Liver (tissue), 9 donors: Measurements from ENCODE around the gene FGFBP2. TPM values are rescaled to one million over a fixed set of nuclear protein-coding genes. Genes with fewer than 3 reads are reported as not detected.

Source experiments
- DNase-seq: peaks from one replicate; pipeline ENCODE4 v3.0.0-alpha.2; 2017; ENCODE audit warnings: low spot score
- H3K27ac ChIP-seq, 2 donors: one replicate each; pipeline ENCODE4 v1.7.0; 2013; ENCODE audit warnings: inconsistent platforms in 2 of 2, low read length in 2 of 2, control low read depth in 1 of 2, low read depth in 1 of 2, mild to moderate bottlenecking in 1 of 2
- H3K27me3 ChIP-seq, 4 donors: one replicate each; pipeline versions ENCODE4 v1.6.1 to v1.7.0; 2013; ENCODE audit warnings: low read length in 3 of 4, inconsistent platforms in 1 of 4, mild to moderate bottlenecking in 1 of 4, moderate library complexity in 1 of 4; ENCODE audit not compliant: control insufficient read depth in 4 of 4, insufficient read depth in 4 of 4
- H3K36me3 ChIP-seq, 4 donors: one replicate each; pipeline versions ENCODE4 v1.6.1 to v1.7.0; 2013; ENCODE audit warnings: low read length in 3 of 4, mild to moderate bottlenecking in 3 of 4, low read depth in 1 of 4, moderate library complexity in 1 of 4; ENCODE audit not compliant: control insufficient read depth in 4 of 4, insufficient read depth in 3 of 4
- H3K4me1 ChIP-seq, 4 donors: one replicate each; pipeline versions ENCODE4 v1.6.1 to v1.7.0; 2013; ENCODE audit warnings: low read length in 3 of 4, mild to moderate bottlenecking in 3 of 4, moderate library complexity in 1 of 4; ENCODE audit not compliant: control insufficient read depth in 4 of 4, insufficient read depth in 4 of 4
- H3K4me3 ChIP-seq, 3 donors: one replicate each; pipeline versions ENCODE4 v1.6.1 to v1.7.0; 2013; ENCODE audit warnings: low read length in 3 of 3, control low read depth in 1 of 3, low read depth in 1 of 3, mild to moderate bottlenecking in 1 of 3
- H3K9ac ChIP-seq, 2 donors: one replicate each; pipeline ENCODE4 v1.7.0; 2013; ENCODE audit warnings: low read length in 2 of 2, mild to moderate bottlenecking in 2 of 2, moderate library complexity in 2 of 2, control low read depth in 1 of 2, low read depth in 1 of 2
- H3K9me3 ChIP-seq, 4 donors: one replicate each; pipeline versions ENCODE4 v1.6.1 to v1.7.0; 2013; ENCODE audit warnings: low read length in 3 of 4; ENCODE audit not compliant: control insufficient read depth in 4 of 4
- CTCF ChIP-seq: fragments of 150-350 bp; IDR thresholded peaks from 2 replicates; pipeline ENCODE4 v1.5.1; 2017; ENCODE audit warnings: improper control_type of control experiment, low read depth, low read length; ENCODE audit not compliant: missing input control
- EGR1 ChIP-seq, 2 donors: IDR thresholded peaks; 2 replicates each; pipeline ENCODE4 v1.6.1; 2016 to 2018; ENCODE audit warnings: antibody characterized with exemption in 2 of 2, low read depth in 2 of 2
- FOXA1 ChIP-seq: IDR thresholded peaks from 2 replicates; pipeline ENCODE4 v1.6.1; 2016; ENCODE audit warnings: antibody characterized with exemption
- FOXA2 ChIP-seq: IDR thresholded peaks from 2 replicates; pipeline ENCODE4 v1.6.1; 2016; ENCODE audit warnings: antibody characterized with exemption
- GABPA ChIP-seq, 2 donors: IDR thresholded peaks in 1 of 2; conservative IDR thresholded peaks in 1 of 2; 2 replicates each; pipeline ENCODE4 v1.6.1; 2016; ENCODE audit warnings: antibody characterized with exemption in 2 of 2, mild to moderate bottlenecking in 1 of 2, moderate library complexity in 1 of 2
- HNF4A ChIP-seq, 2 donors: conservative IDR thresholded peaks; 2 replicates each; pipeline ENCODE4 v1.6.1; 2016; ENCODE audit warnings: antibody characterized with exemption in 2 of 2, mild to moderate bottlenecking in 2 of 2
- HNF4G ChIP-seq: IDR thresholded peaks from 2 replicates; pipeline ENCODE4 v1.6.1; 2016; ENCODE audit warnings: antibody characterized with exemption
- MAX ChIP-seq: IDR thresholded peaks from 2 replicates; pipeline ENCODE4 v1.6.1; 2016; ENCODE audit warnings: antibody characterized with exemption
- NR2F2 ChIP-seq: IDR thresholded peaks from 2 replicates; pipeline ENCODE4 v1.6.1; 2016; ENCODE audit warnings: antibody characterized with exemption
- RAD21 ChIP-seq, 2 donors: IDR thresholded peaks; 2 replicates each; pipeline ENCODE4 v1.6.1; 2016; ENCODE audit warnings: antibody characterized with exemption in 2 of 2, mild to moderate bottlenecking in 2 of 2
- REST ChIP-seq: IDR thresholded peaks from 2 replicates; pipeline ENCODE4 v1.6.1; 2016; ENCODE audit warnings: antibody characterized with exemption, mild to moderate bottlenecking
- RXRA ChIP-seq, 2 donors: IDR thresholded peaks; 2 replicates each; pipeline ENCODE4 v1.6.1; 2017 to 2018; ENCODE audit warnings: antibody characterized with exemption in 2 of 2, mild to moderate bottlenecking in 1 of 2
- SP1 ChIP-seq: IDR thresholded peaks from 2 replicates; pipeline ENCODE4 v1.6.1; 2018; ENCODE audit warnings: antibody characterized with exemption, mild to moderate bottlenecking
- TAF1 ChIP-seq: conservative IDR thresholded peaks from 2 replicates; pipeline ENCODE4 v1.6.1; 2016; ENCODE audit warnings: antibody characterized with exemption, mild to moderate bottlenecking
- YY1 ChIP-seq: IDR thresholded peaks from 2 replicates; pipeline ENCODE4 v1.6.1; 2016; ENCODE audit warnings: antibody characterized with exemption, mild to moderate bottlenecking
- ZBTB33 ChIP-seq: IDR thresholded peaks from 2 replicates; pipeline ENCODE4 v1.6.1; 2016; ENCODE audit warnings: antibody characterized with exemption
- WGBS: extraction: QIAGEN DNeasy Blood & Tissue Kit; methylation state at CpG from one replicate; pipeline ENCODE4 v1.1.7; 2013; 5-methylcytosine and 5-hydroxymethylcytosine counted together
- polyA plus RNA-seq, 2 donors: library from polyadenylated mRNA; stranded (reverse) in 1 of 2; unstranded in 1 of 2; fragments of 200-250 nt in 1 of 2; fragments of >200 nt in 1 of 2; fragmentation: Nextera tagmentation in 1 of 2; extraction: Ambion mirVana in 1 of 2; gene quantifications; one replicate each; pipeline versions ENCODE4 v1.2.1 to v1.2.3, GENCODE V29; 2013 to 2015
- total RNA-seq, 2 donors: library from RNA; depleted of rRNA; stranded (reverse); fragments of >200 nt; gene quantifications; one replicate each; pipeline ENCODE4 v1.2.3, GENCODE V29; 2014
- donor health status: healthy.
- donor health status: healthy.
- donor health status: healthy.
- donor health status: healthy.
- donor health status: healthy.

FGFBP2 gene
- total and polyA plus RNA-seq, 4 donors = 0.14 to 0.60 (median 0.25) TPM; not detected in 1

- TF ChIP-seq NR2F2 (no peak), FOXA2 (no peak), RXRA (IDR thresholded peaks at IDR 0.05) (no peak), RAD21 (IDR thresholded peaks at IDR 0.05) (no peak), REST (no peak), GABPA (IDR thresholded peaks at IDR 0.05 in 1 of 2, conservative IDR thresholded peaks at IDR 0.05 in 1 of 2) (no peak)
Measured at GRCh38 chr4:15965325-15965724, 2.4 kb upstream of the FGFBP2 start (continued).

- DNase-seq = no peak
- Histone ChIP-seq H3K27me3 (no peaks in the 10 kb centered on the region), H3K9ac (no peak overlapping the region), H3K27ac (no peak overlapping the region), H3K36me3 (no peaks in the 10 kb centered on the region), H3K9me3 (peaks cover 0 to 2% (median 0%) of the 10 kb centered on the region in 4 donors), H3K4me1 (no peaks in the 10 kb centered on the region), H3K4me3 (no peak overlapping the region)
- WGBS = 70% methylated on average over 5 of the region's 5 CpGs
- TF ChIP-seq RXRA (IDR thresholded peaks at IDR 0.05) (no peak), HNF4A (conservative IDR thresholded peaks at IDR 0.05) (no peak), EGR1 (IDR thresholded peaks at IDR 0.05; ENCODE audit: low read depth in 2 of 2) (no peak), RAD21 (IDR thresholded peaks at IDR 0.05) (no peak), GABPA (IDR thresholded peaks at IDR 0.05 in 1 of 2, conservative IDR thresholded peaks at IDR 0.05 in 1 of 2) (no peak), YY1 (no peak), ZBTB33 (no peak), MAX (no peak), TAF1 (no peak), NR2F2 (no peak), FOXA1 (no peak), HNF4G (no peak), SP1 (no peak)
Measured at GRCh38 chr4:15964159-15964558, 1.2 kb upstream of the FGFBP2 start.

GRCh38 chr4:15963576-15963975 lies 601 bp upstream of the FGFBP2 start:
- DNase-seq = no peak
- Histone ChIP-seq H3K36me3 (no peaks in the 10 kb centered on the region), H3K4me3 (no peak overlapping the region), H3K9ac (no peak overlapping the region), H3K27me3 (no peaks in the 10 kb centered on the region), H3K9me3 (peaks cover 0 to 2% (median 0%) of the 10 kb centered on the region in 4 donors), H3K4me1 (no peaks in the 10 kb centered on the region), H3K27ac (no peak overlapping the region)
- TF ChIP-seq EGR1 (IDR thresholded peaks at IDR 0.05; ENCODE audit: low read depth in 2 of 2) (no peak), NR2F2 (no peak), CTCF (no peak)
- 59% methylated on average over 4 of the region's 4 CpGs for WGBS
